HG03159 (cell line): Measurements from ENCODE around the gene FOLR2.

ENCODE experiments used
- ATAC-seq: cut with Tn5 transposase; IDR thresholded peaks from one replicate; pipeline ENCODE4 v1.9.1; 2021; ENCODE audit warnings: mild to moderate bottlenecking, moderate library complexity; ENCODE audit not compliant: unreplicated experiment

FOLR2 gene

DNA sequence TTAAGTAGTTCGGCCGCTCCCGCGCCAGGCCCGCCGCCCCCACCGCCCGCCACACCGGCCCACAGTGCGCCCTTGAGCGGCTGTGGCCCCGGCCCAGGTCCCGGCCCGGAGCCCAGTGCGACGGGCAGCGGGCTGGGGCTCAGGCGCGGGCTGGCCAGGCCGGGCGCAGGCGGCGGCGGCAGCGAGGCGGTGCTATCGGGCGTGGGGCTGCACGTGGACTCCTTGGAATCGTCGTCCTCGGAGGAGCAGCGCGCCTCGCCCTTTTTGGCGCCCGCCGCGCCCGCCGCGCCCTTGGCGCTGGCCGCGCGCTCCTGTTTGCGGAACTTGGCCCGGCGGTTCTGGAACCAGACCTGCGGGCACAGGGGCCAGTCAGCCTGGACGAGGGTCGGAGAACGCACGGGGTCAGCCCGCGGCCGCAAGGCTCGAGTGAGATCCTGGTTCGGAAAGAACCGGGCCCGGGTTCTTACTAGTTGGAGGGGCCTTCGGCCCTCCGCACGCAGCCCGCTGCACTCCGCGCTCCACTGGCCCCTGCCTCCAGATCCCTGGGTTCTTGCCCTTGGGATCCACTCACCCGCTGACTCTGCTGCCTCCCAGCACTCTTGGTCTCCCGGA is 23.4 kb downstream of the FOLR2 start:
- ATAC-seq = no peak

DNA sequence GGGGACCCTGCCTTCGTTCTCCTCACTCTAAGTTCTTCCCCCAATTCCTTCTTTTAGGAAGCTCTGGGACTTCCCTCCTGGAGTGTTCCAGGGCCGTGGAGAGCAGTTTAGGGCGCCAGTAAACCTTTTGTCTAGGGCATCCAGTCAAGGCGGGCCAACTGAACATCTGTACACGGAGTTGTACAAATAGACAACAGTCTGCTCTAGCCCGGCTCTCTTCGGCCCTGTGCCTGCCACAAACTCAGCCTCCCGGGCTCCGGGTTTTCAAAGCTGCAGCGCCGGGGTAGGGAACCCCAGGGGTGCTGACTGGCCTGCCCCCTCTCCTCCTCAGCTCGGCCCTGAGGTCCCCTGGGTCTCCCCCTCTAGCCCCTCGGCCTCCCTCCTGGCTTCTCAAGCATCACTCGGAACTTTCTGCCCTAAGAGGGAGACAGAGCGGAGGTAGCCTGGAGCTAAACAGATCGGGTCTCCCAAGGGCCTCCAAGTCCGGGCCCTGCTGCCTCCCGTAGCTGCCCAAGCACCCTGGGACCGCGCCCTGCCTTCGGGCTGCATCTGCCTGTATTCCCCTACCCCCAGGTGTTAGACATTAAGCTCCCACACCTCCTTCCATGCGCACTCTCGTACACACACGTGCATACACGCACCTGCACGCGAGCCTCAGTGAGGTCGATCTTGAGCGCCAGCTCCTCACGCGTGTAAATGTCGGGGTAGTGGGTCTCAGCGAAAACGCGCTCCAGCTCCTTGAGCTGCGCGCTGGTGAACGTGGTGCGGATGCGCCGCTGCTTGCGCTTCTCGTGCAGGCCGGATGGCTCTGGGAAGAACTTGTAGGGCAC is 24.1 kb downstream of the FOLR2 start:
- ATAC-seq = no peak

DNA sequence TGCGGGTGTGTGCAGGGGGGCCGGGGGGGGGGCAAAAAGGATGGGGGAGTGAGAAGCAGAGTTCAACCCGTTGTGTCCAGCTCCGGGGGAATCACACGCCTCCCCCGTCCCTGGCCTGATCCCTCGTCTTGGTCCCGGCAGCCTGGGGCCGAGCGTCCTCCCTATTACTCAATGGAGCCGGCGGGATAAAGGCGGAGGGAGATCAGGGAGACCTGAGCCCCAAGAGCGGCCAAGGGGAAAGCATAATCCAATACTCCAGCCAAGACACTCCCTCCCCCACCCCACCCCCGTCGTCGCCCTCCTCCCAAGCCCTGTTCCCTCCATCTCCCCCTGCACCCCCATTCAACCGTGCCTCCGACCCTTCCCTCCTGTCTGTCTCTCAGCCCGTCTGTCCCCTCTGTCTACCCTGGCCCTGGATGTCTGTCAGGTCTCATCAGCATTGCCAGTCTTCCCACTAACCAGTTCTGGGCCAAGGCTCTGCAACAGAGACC is 24.7 kb downstream of the FOLR2 start:
- no peak for ATAC-seq

DNA sequence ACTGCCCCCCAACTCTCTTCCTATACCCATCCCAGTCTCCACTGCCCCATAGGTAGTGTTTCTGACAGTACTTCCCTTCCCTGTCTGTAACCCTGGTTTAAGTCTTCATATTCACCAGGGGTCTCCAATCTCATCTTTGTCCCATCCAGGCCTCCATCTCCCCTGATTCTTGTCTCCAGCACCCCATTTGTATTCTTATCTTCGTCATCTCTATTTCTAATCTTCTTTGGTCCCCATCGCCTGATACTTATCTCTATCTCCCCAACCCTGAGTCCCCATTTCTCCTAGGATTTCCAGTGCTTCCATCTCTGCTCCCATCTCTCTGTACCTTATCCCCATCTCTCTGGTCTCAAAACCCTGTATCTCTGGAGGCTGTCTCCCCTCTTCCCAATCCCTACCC is 25.5 kb downstream of the FOLR2 start:
- no peak for ATAC-seq

DNA sequence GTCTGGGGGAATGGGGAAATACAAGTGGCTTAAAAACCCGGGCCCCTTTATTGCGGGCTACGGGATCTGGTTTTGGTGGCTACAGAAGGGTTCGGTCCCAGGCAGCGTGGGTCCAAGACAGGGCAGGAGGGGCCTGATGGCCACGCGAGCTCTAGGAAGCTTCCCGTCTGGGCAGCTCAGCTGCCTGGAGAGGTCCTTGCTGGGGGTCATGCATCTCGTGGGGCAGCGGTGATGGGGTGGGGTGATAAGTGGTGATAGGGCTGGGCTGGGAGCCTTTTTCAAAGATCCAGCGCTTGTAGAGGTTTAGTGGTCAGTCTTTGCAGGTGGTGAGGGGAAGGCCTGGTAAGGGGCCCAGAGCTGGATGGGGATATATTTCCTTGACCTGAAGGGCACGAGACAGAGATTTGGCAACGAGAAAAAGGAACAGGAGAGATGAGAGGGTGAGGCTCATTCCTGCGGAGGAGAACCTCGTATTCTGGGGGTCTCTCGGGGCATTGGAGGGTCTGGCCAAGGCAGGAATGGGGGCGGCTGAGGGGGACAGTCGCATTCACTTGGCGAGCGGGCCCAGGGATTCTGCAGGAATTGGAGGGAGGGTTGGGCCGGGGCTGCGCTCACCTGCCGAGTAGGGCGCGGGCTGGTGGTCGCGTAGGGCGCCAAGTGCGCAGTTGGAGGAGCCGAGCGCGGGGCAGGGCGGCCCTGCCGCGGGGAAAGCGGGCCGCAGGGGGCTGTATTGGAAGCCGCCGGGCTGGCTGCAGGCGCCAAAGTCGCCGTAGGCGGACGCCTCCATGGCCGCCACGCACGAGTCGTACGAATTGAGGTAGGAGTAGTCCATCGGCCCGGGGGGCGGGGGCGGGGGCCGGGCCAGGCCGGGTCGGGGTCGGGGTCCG is 26.8 kb downstream of the FOLR2 start:
- ATAC-seq = no peak

DNA sequence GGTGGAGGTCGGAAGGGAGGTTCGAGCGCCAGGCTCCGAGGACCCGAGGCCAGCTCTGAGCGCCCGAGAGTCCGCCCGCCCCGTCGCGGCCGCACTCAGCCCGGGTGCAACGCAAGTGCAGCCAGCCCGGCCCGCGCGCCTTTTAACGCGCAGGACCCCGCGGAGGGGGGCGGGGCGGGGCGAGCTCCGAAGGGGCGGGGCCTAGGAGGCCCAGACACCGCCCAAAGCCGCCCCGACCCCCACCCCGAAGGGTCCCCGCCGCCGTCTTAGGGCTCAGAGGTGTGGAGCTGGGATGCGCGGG is 27.4 kb downstream of the FOLR2 start, which contains the start of gene PHOX2A:
PHOX2A (minus strand) TSS at position 117 of the 301 bp plus-strand sequence. CDS start 172 bp downstream, outside the sequence.
- ATAC-seq = no peak

DNA sequence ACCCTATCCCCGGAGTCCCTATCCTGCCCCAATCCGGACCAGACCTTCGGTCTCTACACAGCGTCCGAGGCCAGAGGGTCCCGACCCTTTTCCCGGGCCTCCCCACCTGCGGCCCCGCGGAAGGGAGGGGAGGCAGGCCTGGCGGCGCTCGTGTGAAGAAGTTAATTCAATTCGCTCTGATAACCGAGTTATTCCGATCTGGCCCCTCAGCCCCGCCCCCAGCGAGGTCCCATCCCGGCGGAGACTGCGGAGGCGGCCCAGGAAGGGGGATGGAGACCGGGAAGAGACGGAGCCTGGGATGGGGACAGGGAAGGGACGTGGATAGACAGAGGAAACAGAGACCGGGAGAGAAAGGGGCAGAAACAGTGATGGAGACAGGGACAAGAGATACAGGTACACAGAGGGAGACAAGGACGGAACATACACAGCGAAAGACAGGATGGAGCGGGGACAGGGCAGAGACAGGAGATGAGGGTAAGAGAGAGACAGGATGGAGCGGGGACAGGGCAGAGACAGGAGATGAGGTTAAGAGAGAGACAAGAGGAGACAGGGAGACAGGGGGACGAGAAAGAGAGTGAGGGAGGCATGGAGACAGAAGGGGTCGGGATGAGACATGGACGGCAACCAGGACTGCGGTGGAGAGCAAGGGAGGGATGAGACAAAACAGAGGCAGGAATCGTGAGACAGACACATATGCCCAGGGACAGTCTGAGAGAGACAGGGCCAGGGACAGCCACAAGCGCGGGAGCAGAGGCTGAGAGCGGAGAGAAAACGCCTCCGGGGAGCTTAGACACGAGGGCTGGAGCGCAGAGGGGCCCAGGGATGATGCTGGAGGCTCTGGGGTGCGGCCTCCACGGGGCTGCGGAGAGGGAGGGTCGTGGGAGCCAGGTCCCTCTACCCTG is 28.0 kb downstream of the FOLR2 start:
- no peak for ATAC-seq

DNA sequence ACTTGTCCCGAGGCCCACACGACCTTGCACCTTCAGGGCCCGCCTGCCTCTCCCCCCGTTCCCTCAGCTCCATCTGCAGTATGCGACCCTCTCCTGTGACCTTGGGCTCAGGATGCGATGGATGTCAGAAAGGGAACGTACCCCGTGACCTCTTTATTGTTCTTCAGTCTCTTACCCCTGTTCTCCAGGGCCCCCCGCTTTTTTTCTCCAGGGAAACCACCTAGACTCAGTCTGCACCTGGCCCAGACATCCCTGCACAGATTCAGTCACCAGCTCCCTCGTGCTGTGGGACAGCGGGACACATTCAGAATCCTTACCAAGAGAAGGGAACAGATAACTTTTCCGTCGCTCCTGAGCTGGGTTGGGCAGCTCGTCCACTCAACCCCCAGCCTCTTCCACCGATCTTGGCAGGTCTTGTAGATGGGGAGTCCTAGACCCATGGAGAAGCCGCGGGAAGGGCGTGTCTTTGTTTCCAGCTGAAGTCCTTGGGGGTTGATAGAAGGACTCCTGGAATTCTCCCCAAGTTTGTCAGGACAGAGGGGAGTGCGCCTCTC is 28.7 kb downstream of the FOLR2 start:
- ATAC-seq = no peak

DNA sequence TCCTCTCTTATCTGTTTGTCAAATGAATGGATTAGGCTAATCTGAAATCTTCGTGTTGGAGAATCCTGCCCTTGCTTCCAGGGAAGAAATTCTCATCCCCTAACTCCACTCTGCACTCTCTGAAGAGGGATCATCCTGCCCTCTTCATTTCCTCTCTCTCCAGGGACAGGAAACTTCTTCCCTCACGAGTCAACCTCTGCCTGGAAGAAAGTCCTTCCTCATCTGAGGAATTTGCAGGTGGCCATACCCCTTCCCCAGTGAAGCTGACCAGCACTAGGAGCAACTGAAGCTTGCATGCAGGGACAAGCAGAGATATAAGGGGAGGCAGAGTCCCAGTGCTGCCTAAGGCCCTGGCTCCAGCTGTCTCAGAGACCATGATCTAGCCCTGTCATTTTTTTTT is 31.0 kb downstream of the FOLR2 start:
- no peak for ATAC-seq

DNA sequence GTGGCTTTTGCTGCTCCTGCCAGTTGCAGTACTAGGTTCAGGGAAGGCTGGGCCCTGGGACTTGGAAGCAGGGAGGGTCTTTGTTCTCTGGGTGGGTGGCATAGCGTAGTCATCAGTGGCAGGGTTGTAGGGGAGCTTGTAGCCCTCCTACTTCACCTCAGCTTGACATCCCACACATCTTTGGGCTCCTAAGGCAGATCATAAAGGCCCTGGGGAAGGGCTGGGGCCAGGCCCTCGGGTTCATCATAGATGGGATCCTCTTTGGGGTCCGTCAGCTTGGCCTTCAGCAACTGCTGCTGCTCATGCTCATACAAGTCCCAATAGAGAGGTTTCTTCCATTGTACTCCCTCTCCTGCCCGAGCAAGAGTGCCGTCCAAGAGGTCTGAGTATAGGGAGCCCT is 33.4 kb downstream of the FOLR2 start:
- no peak for ATAC-seq

DNA sequence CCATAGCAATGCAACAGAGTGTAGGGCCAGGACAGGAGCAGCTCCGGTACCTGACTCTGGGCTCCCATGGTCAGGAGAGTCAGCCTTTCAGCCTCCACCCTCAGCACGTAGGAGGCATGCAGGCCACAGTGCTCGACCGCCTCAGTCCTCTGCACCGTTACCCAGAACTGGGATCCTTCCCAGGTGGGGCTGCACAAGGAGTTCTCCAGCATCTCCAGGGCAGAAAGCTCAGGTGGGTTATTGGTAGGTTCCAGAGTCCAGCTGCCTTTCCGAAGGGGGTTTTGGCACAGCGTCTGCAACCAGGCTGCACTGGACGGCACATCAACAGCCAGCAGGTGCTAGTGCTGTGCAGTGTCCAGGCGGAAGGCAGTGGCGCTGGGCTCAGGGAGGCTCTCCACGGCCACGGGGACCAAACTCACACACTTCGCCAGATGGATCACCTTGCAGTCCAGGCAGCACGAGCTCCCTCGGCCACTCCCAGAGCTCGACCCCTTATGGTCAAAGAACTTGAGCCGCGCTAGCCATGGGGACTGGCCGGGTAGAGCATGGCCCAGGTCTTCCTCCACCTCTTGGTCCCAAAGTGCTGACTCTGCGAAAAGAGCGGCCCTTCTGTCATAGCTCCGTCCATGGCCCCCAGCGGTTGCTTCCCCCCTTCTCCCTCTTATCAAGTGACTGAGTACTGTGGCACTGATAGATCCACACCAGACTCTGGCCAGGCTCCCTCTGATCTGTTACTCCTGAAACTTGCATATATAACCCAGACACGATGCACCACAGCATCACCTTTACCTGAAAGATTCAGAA is 34.3 kb downstream of the FOLR2 start:
- no peak for ATAC-seq

DNA sequence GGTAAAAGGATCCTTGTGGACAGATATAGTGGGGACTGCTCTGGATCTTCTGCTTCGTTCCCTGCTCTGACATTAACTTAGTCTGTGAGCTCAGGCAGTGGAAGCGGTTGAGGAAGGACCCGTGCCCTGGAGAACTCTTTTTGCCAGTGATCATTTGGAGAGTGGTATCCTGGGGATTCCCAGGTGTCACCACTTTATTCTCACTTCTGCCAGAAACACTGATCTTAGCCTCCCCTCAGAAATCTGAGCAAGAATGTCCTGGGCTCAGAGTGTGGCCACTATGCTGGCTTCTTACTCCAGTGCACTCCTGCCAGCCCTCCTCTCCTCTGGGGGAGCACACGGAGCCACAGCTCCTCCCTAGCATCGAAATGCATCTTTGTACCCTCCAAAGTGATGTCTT is 35.0 kb downstream of the FOLR2 start:
- ATAC-seq = no peak

DNA sequence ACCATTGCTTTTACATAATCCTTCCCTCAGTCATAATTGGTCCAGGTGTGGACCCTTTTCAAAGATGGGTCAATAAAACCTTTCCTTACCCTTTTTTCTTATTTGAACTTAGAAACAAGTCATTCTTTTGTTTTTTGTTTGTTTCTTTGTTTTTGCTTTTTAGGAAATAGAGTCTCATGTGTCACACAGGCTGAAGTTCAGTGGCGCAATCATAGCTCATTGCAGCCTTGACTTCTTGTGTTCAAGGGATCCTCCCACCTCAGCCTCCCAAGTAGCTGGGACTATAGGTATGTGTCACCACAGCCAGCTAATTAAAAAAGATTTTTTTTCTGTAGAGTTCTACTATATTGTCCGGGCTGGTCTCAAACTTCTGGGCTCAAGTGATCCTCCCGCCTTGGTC is 36.8 kb downstream of the FOLR2 start:
- no peak for ATAC-seq

DNA sequence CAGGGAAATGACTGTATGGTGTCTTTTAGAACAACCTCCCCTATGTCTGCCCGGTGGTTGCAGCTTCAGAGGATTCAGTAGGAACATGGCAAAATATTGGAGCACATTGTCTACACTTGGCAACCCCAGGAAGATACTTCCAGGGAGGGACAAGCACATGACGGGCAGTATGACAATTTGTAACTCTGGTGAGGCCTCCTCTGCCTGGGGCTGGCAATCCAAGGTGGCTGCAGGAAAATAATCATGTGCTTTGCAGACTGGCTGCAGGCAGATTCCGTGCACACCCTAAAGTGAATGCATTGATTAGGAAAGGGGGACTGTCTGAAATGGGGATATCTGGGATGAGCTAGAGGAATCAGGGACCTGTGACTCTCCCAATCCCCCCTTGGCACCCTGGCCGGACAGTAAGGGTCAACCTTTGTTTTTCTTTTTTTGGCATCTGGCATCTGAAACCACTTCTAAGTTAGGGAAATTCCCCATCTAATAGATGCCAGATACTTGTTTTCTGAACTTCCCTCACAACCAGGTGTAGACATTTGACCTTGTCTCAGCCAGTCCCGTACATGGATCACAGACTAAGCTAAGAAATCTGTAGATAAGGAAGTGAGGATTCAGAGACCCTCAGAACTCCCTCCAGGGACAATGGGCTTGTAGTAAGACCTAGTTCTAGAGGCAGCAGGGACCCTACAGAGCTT is 37.9 kb downstream of the FOLR2 start:
- no peak for ATAC-seq

DNA sequence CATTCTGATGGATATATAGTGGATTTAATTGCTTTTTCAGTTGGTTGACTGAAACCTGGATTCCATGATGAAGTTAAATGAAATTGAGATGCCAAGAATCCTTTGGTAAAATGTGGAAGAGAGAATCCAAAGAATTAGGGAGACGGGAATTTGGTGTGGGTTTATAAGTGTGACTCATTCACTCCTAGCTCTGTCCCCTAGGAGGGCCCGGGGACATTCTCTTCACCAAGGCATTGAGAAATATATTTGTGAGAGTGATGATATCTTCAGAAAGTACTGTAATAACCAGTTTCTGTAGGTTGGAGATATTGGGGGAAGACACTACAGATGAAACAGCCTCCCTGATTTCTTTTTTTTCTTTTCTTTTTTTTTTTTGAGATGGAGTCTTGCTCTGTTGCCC is 41.0 kb downstream of the FOLR2 start:
- no peak for ATAC-seq

DNA sequence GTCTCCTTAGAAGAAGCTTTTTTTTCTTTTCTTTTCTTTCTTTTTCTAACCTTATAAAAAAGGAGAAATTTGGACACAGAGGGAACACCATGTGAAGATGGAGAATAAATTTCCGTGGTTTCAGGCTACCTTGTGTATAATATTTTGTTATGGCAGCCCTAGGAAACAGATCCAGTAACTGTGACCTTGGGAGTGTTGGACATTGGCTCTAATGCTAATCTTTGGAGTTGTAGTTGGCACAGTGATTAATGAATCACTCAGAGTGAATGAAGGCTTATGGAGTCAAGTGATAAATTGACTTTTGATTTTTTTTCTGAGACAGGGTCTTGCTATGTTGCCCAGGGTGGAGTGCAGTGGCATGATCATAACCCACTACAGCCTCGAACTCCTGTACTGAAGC is 42.9 kb downstream of the FOLR2 start:
- no peak for ATAC-seq

DNA sequence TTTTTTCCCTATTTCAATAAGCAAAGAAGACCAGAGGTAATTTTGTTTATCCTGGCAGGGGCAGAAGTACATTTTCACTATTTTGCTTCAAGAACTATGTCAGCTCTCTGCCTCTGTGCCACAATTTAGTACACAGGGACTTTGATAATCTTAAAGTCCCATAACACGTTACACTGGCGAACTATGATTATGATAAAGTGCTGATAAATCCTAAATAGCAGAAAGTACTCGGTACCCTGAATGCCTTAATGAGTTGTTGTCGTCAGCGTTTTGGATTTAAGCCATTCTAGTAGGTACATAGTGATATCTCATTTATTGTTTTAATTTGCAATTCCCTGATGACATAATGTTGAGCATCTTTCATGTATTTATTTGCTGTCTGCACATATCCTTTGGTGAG is 44.0 kb downstream of the FOLR2 start:
- ATAC-seq = no peak

DNA sequence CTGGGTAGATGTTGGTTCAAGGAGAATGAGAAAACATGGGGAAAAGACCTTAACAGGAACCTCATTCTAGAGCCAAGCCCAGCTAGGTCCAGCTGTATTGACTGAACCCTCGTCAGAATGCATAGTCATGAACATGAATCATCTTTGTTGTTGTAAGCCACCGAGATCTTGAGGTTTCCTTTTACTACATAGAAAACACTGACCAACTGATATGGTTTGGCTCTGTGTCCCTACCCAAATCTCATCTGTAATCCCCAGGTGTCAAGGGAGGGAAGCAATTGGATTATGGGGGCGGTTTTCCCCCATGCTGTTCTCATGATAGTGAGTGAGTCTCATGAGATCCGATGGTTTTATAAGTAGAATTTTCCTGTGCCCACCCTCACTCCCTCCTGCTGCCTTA is 46.8 kb downstream of the FOLR2 start:
- ATAC-seq = no peak

DNA sequence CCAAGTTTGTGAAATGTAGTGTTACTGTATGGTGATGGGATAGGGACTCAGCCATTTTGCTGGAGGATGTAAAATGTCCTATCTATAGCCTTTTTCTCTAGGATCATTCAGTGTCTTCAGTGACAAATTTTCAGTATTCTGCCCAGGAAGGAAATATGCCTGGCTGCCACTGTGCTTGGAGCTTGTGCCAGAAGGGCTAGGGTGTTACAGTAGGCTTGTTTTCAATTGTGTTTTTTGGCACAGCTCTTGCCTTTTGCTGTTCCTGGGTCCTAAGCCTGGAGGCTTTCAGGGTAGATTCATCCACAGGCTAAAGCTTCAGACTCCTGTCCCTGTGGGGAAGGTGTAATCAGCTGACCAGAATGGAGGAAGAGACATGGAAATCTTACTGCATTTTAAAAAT is 49.4 kb downstream of the FOLR2 start:
- ATAC-seq = no peak
